ENCODE data around the gene TPRX2.
A peak's percentile ranks its signal among the peaks of the same experiment; 100 is the strongest.
"Not testable (repeated sequence)": the region's sequence is repeated elsewhere in the genome, so short reads cannot be mapped to it uniquely, and the experiment has no call there.

The TPRX2 gene

DNA sequence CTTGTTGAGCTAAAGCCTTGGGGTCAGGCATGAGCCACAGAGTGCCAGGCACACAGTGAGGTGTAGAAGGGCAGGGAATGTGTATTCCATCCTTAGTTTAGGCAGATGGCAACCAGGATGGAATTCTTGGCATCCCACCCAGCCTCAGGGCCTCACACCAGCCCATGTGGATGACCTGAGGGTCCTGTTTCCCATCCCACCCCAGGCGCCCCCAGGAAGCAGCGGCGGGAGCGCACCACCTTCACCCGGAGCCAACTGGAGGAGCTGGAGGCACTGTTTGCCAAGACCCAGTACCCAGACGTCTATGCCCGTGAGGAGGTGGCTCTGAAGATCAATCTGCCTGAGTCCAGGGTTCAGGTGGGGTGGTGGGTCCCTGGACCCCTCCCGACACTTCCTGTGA is 23.0 kb upstream of the TPRX2 start:
- Histone ChIP-seq H3K9ac (ENCODE audit: low read length) (no peak overlapping the region), H3K4me1 (ENCODE audit: control insufficient read depth, insufficient read depth, low read length) (peaks cover 15% of the 10 kb centered on the region), H3K27me3 (ENCODE audit: control insufficient read depth, insufficient read depth, low read length) (no peaks in the 10 kb centered on the region), H3K9me3 (ENCODE audit: control insufficient read depth, insufficient read depth, low read depth, low read length) (no peaks in the 10 kb centered on the region), H3K4me3 (ENCODE audit: low read depth, low read length) (no peak overlapping the region), H3K36me3 (ENCODE audit: control insufficient read depth, insufficient read depth, low read length) (no peaks in the 10 kb centered on the region), H3K27ac (ENCODE audit: low read depth, low read length) (no peak overlapping the region)

DNA sequence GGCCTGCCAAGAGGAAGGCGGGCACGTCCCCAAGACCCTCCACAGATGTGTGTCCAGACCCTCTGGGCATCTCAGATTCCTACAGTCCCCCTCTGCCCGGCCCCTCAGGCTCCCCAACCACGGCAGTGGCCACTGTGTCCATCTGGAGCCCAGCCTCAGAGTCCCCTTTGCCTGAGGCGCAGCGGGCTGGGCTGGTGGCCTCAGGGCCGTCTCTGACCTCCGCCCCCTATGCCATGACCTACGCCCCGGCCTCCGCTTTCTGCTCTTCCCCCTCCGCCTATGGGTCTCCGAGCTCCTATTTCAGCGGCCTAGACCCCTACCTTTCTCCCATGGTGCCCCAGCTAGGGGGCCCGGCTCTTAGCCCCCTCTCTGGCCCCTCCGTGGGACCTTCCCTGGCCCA is 19.6 kb upstream of the TPRX2 start:
- Histone ChIP-seq H3K9me3 (ENCODE audit: control insufficient read depth, insufficient read depth, low read depth, low read length) (no peaks in the 10 kb centered on the region), H3K4me3 (ENCODE audit: low read depth, low read length) (no peak overlapping the region), H3K27me3 (ENCODE audit: control insufficient read depth, insufficient read depth, low read length) (no peaks in the 10 kb centered on the region), H3K27ac (ENCODE audit: low read depth, low read length) (no peak overlapping the region), H3K4me1 (ENCODE audit: control insufficient read depth, insufficient read depth, low read length) (peaks cover 24% of the 10 kb centered on the region), H3K36me3 (ENCODE audit: control insufficient read depth, insufficient read depth, low read length) (no peaks in the 10 kb centered on the region), H3K9ac (ENCODE audit: low read length) (no peak overlapping the region)

DNA sequence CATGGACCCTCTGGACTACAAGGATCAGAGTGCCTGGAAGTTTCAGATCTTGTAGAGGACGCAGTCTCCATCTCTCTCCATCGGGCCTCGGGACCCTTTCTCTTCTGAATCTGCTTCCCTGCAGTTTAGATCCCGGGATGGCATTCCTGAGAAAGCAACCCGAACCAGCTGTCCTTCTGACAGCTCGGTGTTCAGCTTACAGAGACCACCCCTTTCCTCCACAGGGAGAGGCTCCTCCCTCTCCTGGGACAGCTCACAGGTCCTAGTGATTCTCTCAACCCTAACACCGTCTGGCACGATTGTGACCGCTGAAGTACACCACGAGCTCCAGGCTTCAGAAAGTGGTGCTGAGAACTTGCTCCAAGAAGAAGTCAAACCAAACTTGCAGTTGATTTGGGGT is 19.1 kb upstream of the TPRX2 start:
- no peaks in the 10 kb centered on the region for H3K36me3 ChIP-seq (ENCODE audit: control insufficient read depth, insufficient read depth, low read length)

DNA sequence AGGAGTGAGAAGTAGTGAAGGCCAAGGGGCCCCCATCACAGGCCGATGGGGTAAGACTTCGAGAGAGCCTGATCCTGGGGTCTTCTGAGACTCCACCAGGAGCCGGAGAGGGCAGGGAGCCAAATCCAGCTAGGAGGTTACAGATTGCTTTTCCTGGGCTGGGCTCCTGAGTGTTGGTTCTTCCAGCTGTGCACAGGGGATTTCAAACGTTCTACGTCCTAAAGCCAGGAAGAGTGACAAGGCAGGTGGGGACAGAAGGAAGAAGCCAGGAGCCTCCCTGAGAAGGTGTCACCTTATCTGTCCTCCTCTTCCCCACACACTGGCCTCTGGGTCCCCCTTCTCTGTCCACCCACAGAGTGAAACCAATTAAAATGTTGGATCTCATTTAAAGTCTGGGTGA is 16.1 kb upstream of the TPRX2 start:
- H3K36me3 ChIP-seq (ENCODE audit: control insufficient read depth, insufficient read depth, low read length): no peaks in the 10 kb centered on the region
- no peak overlapping the region for H3K4me3 ChIP-seq (ENCODE audit: low read depth, low read length)
- no peaks in the 10 kb centered on the region for H3K9me3 ChIP-seq (ENCODE audit: control insufficient read depth, insufficient read depth, low read depth, low read length)
- H3K4me1 ChIP-seq (ENCODE audit: control insufficient read depth, insufficient read depth, low read length): peaks cover 24% of the 10 kb centered on the region
- H3K27me3 ChIP-seq (ENCODE audit: control insufficient read depth, insufficient read depth, low read length): no peaks in the 10 kb centered on the region
- H3K27ac ChIP-seq (ENCODE audit: low read depth, low read length): no peak overlapping the region
- no peak overlapping the region for H3K9ac ChIP-seq (ENCODE audit: low read length)

More for the DNA sequence above, 19.1 kb upstream of the TPRX2 start:
- Histone ChIP-seq H3K27ac (ENCODE audit: low read depth, low read length) (no peak overlapping the region), H3K9ac (ENCODE audit: low read length) (no peak overlapping the region), H3K27me3 (ENCODE audit: control insufficient read depth, insufficient read depth, low read length) (no peaks in the 10 kb centered on the region), H3K4me1 (ENCODE audit: control insufficient read depth, insufficient read depth, low read length) (peaks cover 24% of the 10 kb centered on the region), H3K9me3 (ENCODE audit: control insufficient read depth, insufficient read depth, low read depth, low read length) (no peaks in the 10 kb centered on the region), H3K4me3 (ENCODE audit: low read depth, low read length) (no peak overlapping the region)

DNA sequence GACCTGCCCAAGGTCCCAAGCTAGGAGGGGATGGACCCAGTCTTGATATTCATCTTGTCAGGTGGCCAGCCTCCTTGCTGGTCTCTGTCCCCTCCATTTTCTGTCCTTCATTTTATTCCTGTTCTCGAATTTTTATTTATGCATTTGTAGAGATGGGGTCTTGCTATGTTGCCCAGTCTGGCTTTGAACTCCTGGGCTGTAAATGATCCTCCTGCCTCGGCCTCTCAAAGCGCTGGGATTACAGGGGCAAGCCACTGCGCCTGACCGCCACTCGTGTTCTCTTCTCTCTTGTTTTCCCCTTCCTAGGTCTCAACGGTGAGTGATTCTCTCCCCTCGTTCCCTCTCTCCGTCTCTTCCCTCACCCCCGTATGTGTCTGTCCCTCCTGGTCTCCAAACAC is 10.6 kb upstream of the TPRX2 start:
- peak overlapping the region; percentile 63 for H3K9ac ChIP-seq (ENCODE audit: low read length)
- no peaks in the 10 kb centered on the region for H3K9me3 ChIP-seq (ENCODE audit: control insufficient read depth, insufficient read depth, low read depth, low read length)
- peaks cover 15% of the 10 kb centered on the region for H3K4me1 ChIP-seq (ENCODE audit: control insufficient read depth, insufficient read depth, low read length)
- H3K36me3 ChIP-seq (ENCODE audit: control insufficient read depth, insufficient read depth, low read length): no peaks in the 10 kb centered on the region
- peak overlapping the region; percentile 54 for H3K4me3 ChIP-seq (ENCODE audit: low read depth, low read length)
- H3K27ac ChIP-seq (ENCODE audit: low read depth, low read length): no peak overlapping the region
- H3K27me3 ChIP-seq (ENCODE audit: control insufficient read depth, insufficient read depth, low read length): no peaks in the 10 kb centered on the region

DNA sequence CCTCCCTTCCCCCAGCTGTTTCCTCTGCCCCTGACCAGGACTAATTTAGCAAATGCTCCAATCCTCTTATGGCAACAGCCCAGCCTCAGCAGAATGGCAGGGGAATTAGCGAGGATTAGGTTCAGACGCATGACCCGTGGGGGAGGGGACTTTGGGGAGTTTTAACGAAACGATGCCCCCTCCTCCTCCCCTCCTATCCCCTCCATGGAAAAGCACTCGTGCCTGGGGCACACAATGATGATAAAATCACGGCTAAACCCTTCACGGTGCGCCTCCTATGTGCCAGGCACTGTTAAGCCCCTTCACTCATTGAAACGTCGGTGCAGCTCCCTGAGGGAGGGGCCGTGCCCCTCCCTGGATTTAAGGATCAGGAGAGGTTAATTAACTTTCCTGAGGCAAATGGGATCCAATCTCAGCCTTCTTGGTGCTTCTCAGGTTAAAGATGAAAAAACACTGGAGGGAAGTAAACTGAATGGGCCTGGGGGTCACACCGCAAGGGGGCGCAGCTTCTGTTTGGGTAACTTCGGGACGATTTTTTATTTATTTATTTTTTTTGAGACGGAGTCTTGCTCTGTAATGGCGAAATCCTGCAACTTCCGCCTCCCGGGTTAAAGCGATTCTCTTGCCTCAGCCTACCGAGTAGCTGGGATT is 10.1 kb upstream of the TPRX2 start:
- Histone ChIP-seq H3K4me3 (ENCODE audit: low read depth, low read length) (peak overlapping the region; percentile 54), H3K9ac (ENCODE audit: low read length) (peak overlapping the region; percentile 63), H3K27me3 (ENCODE audit: control insufficient read depth, insufficient read depth, low read length) (no peaks in the 10 kb centered on the region), H3K9me3 (ENCODE audit: control insufficient read depth, insufficient read depth, low read depth, low read length) (no peaks in the 10 kb centered on the region), H3K36me3 (ENCODE audit: control insufficient read depth, insufficient read depth, low read length) (no peaks in the 10 kb centered on the region), H3K4me1 (ENCODE audit: control insufficient read depth, insufficient read depth, low read length) (peaks cover 15% of the 10 kb centered on the region), H3K27ac (ENCODE audit: low read depth, low read length) (peak overlapping the region; percentile 84)

DNA sequence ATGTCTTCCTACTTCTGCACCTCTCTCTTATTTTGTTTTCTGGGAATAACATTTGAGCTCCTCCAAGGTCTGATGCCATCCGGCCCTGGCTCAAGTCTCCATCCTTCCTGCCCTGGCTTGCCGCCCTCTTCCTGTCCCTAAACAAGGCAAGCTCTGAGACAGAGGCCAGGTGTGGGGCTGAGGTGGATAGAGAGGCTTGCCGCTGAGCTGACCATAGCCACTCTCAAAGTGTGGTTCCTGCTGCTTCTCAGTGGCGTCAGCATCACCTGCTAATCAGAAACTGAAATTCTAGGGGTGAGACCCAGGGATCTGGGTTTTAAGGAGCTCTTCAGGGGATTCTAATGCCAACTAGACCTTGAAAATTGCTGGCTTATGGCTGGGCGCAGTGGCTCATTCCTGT is 6.0 kb upstream of the TPRX2 start:
- Histone ChIP-seq H3K36me3 (ENCODE audit: control insufficient read depth, insufficient read depth, low read length) (no peaks in the 10 kb centered on the region), H3K27me3 (ENCODE audit: control insufficient read depth, insufficient read depth, low read length) (no peaks in the 10 kb centered on the region), H3K4me1 (ENCODE audit: control insufficient read depth, insufficient read depth, low read length) (peaks cover 15% of the 10 kb centered on the region), H3K4me3 (ENCODE audit: low read depth, low read length) (no peak overlapping the region), H3K27ac (ENCODE audit: low read depth, low read length) (no peak overlapping the region), H3K9ac (ENCODE audit: low read length) (no peak overlapping the region), H3K9me3 (ENCODE audit: control insufficient read depth, insufficient read depth, low read depth, low read length) (no peaks in the 10 kb centered on the region)

DNA sequence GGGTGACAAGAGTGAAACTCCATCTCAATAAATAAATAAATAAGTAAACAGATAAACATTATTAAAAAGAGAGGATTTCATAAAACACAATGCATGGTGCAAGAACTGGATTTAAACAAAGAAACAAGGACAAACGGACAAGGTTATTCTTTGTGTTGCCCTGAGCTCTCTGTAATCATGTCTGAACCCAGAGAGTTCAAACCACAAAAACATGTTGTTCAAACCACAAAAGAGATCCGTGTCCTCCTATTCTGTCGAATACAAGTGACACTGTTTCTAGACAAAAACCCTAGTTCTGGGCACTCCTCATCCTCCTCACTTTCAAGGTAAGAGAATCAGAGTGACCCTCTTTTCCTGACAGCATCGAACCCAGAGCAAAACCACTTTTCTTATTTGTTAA is 4.6 kb upstream of the TPRX2 start:
- Histone ChIP-seq H3K9me3 (ENCODE audit: control insufficient read depth, insufficient read depth, low read depth, low read length) (no peaks in the 10 kb centered on the region), H3K4me3 (ENCODE audit: low read depth, low read length) (no peak overlapping the region), H3K4me1 (ENCODE audit: control insufficient read depth, insufficient read depth, low read length) (peaks cover 15% of the 10 kb centered on the region), H3K27ac (ENCODE audit: low read depth, low read length) (no peak overlapping the region), H3K36me3 (ENCODE audit: control insufficient read depth, insufficient read depth, low read length) (no peaks in the 10 kb centered on the region), H3K9ac (ENCODE audit: low read length) (no peak overlapping the region), H3K27me3 (ENCODE audit: control insufficient read depth, insufficient read depth, low read length) (no peaks in the 10 kb centered on the region)

DNA sequence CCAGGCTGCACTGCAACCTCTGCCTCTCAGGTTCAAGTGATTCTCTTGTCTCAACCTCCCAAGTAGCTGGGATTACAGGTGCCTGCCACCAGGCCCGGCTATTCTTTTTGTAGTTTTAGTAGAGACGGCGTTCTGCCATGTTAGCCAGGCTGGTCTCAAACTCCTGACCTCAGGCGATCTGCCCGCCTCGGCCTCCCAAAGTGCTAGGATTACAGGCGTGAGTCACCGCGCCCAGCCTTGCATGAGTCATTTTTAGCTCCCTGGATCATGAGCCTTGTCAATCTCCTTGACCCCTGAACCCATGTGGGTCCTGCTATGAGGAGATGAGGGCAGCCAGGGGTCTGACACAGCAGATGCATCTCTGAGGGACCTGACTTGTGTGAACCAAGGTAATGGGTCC is 804 bp upstream of the TPRX2 start:
- not testable (repeated sequence) for H3K27ac ChIP-seq (ENCODE audit: low read depth, low read length); H3K36me3 ChIP-seq (ENCODE audit: control insufficient read depth, insufficient read depth, low read length); H3K27me3 ChIP-seq (ENCODE audit: control insufficient read depth, insufficient read depth, low read length); H3K9me3 ChIP-seq (ENCODE audit: control insufficient read depth, insufficient read depth, low read depth, low read length); H3K4me1 ChIP-seq (ENCODE audit: control insufficient read depth, insufficient read depth, low read length); H3K9ac ChIP-seq (ENCODE audit: low read length); H3K4me3 ChIP-seq (ENCODE audit: low read depth, low read length)

DNA sequence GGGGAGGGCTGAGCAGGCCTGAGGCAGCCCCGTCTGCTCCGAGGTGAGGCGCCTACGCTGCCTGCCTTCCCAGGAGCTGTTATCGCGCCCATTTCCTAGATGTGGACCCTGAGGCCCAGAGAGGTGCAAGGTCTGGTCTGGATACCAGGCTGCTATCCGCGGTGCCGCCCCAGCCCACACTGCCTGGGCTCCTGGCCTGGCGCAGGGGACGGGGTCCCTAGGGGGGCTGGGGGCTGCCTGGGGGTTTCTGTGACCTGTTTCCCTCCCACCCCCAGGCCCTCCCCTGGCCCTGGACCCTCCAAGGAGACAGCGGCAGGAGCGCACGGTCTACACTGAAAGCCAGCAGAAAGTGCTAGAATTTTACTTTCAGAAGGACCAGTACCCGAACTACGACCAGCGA is 803 bp downstream of the TPRX2 start:
- not testable (repeated sequence) for H3K36me3 ChIP-seq (ENCODE audit: control insufficient read depth, insufficient read depth, low read length)

DNA sequence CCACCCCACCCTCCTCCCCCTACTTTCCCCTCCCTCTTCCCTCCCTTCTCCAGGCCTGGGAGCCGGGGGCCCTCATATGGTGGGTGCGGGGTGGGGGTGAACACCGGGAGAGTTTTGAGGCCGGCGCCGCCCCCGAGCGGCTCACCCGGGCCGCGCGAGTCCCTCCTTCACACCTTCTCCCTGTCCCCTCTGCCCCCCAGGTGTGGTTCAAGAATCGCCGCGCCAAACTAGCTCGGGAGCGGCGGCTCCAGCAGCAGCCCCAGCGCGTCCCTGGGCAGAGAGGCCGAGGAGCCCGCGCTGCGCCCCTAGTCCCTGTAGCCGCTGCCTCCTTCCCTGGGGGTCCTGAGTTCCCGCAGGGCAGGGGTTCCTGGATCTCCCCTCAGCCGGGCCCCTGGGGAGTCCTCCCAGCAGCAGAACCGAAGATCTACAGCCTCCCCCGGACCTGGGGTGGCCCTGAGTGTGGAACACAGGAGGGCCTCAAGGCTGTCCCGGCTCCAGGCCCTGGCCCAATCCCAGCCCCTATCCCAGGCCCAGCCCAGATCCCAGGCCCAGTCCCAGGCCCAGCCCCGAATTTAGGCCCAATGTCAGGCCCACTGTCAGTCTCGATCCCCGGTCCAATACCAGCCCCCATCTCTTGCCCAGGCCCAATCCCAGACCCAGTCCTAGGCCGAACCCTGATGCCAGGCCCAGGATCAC is 1.7 kb downstream of the TPRX2 start:
- no peak overlapping the region for H3K27ac ChIP-seq (ENCODE audit: low read depth, low read length)
- no peaks in the 10 kb centered on the region; the same call in 1 of the 2 replicates for H3K9me3 ChIP-seq (ENCODE audit: control insufficient read depth, insufficient read depth, low read depth, low read length)
- no peaks in the 10 kb centered on the region for H3K36me3 ChIP-seq (ENCODE audit: control insufficient read depth, insufficient read depth, low read length)
- H3K4me3 ChIP-seq (ENCODE audit: low read depth, low read length): no peak overlapping the region
- H3K27me3 ChIP-seq (ENCODE audit: control insufficient read depth, insufficient read depth, low read length): no peaks in the 10 kb centered on the region
- no peak overlapping the region for H3K9ac ChIP-seq (ENCODE audit: low read length)
- H3K4me1 ChIP-seq (ENCODE audit: control insufficient read depth, insufficient read depth, low read length): peaks cover 6% of the 10 kb centered on the region

More for the DNA sequence above, 803 bp downstream of the TPRX2 start:
- not testable (repeated sequence) for H3K27me3 ChIP-seq (ENCODE audit: control insufficient read depth, insufficient read depth, low read length); H3K4me3 ChIP-seq (ENCODE audit: low read depth, low read length); H3K9me3 ChIP-seq (ENCODE audit: control insufficient read depth, insufficient read depth, low read depth, low read length); H3K9ac ChIP-seq (ENCODE audit: low read length); H3K27ac ChIP-seq (ENCODE audit: low read depth, low read length); H3K4me1 ChIP-seq (ENCODE audit: control insufficient read depth, insufficient read depth, low read length)
